ENCODE results near the gene GABRG3.
"Not testable (repeated sequence)": the region's sequence is repeated elsewhere in the genome, so short reads cannot be mapped to it uniquely, and the experiment has no call there.

Gene GABRG3

GRCh38 chr15:27358751-27359434, 387.9 kb downstream of the GABRG3 start:
- peak in 1 of 2 donors; percentile 31 for DNase-seq

DNA sequence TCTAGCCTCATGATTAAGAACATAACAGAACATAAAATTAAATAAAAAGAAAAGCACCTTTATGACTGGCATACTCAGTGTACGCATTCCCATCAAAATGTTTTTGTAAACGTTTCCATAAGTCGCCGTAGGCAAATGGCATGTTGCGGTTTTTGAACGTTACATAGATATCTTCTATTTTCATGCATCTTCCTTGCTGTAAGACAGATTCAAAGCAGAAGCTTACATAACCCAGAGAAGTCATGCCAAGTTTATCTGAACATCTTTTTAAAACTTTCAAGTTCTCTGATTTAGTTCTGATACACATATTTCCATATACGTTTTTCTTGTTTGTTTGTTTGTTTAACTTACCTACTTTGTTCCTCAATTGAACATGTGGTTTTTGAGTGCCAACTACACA, 388.6 kb downstream of the GABRG3 start:
- no peak for DNase-seq

DNA sequence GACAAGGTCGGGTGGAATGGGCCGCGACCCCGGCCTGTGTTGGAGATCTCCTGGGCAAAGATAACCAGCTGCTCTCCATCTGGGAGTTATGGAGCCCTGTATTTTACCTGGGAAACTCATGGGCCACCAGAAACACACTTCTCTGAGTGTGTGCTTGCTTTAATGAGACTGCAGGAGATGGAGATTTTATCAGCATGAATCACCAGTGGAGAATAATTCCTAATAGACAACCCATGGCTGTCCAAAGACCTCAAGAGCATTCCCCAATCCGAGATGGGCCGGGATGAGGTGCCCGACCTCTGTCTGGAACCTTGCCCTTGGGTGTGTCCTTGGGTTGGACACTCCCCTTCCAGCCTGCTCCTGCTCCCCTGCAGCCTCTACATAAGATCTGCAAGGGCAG, 389.3 kb downstream of the GABRG3 start:
- DNase-seq: no peak

DNA sequence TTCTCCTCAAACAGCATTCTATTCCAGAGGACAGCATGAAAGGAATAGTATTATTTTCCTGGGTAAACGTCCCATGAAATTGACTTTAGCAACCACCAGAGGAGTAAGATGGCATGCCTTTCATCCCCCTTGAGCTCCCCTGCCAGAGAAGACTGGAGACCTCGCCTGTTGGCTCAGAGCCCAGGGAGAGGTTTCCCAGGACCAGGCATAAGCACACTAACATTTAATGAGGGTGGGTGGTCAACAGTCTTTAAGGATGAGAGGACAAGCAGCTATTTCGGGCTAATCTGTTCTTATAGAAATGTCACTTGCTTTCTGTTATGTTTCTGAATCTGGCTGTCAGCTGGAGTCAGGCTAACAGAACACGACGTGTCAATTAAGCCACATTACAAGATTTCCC, 390.5 kb downstream of the GABRG3 start:
- DNase-seq: no peak

DNA sequence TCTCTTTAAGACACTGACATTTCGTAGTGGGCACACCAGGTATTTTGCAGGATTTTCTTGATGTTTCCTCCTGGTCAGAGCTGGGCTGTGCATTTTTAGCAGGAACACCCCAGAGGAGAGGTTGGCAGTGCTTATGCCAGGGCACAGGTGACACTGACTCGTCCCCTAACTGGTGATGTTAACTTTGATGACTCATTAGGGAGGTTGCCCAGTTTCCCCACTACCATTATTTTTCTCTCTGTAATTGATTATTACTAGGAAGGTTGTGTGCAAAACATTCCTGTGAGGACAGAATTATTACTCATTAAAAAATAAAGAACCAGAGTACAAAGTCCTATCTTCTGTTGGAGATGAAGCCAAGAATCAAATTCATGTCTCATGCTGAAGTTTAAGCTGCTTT, 394.5 kb downstream of the GABRG3 start:
- no peak for DNase-seq

- not testable (repeated sequence) for DNase-seq
Measured at GRCh38 chr15:27377391-27377790, 406.4 kb downstream of the GABRG3 start.

GRCh38 chr15:27382361-27383025, 411.5 kb downstream of the GABRG3 start:
- no peak for DNase-seq

GRCh38 chr15:27383726-27384125, 412.7 kb downstream of the GABRG3 start:
- DNase-seq: no peak

DNA sequence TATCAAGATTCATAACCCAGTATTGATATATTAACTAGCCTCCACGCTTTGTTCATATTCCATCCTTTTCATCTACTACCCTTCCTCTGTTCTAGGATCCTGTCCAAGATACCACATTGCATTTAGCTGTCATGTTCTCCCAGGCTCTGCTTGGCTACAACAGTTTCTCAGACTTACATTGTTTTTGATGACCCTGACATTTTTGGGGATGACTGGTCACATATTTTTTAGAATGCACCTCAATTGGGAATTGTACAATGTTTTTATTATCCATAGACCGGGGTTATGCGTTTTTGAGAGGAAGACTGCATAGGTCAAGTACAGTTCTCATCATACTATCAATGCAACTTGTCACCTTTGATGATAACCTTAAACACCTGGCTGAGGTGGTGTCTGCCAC, 421.2 kb downstream of the GABRG3 start:
- DNase-seq: no peak

- no peak for DNase-seq
Measured at GRCh38 chr15:27396521-27396920, 425.5 kb downstream of the GABRG3 start.

- DNase-seq: no peak
Measured at GRCh38 chr15:27396996-27397395, 426.0 kb downstream of the GABRG3 start.

- no peak for DNase-seq
Measured at GRCh38 chr15:27398631-27399161, 427.7 kb downstream of the GABRG3 start.

- DNase-seq: no peak
Measured at GRCh38 chr15:27399241-27399640, 428.3 kb downstream of the GABRG3 start.

- no peak for DNase-seq
Measured at GRCh38 chr15:27401471-27401870, 430.5 kb downstream of the GABRG3 start.

- no peak for DNase-seq
Measured at GRCh38 chr15:27408428-27408827, 437.4 kb downstream of the GABRG3 start.

GRCh38 chr15:27410996-27411605, 440.1 kb downstream of the GABRG3 start:
- no peak for DNase-seq

GRCh38 chr15:27412415-27412814, 441.4 kb downstream of the GABRG3 start:
- DNase-seq: no peak

GRCh38 chr15:27414168-27414870, 443.3 kb downstream of the GABRG3 start:
- DNase-seq: no peak

DNA sequence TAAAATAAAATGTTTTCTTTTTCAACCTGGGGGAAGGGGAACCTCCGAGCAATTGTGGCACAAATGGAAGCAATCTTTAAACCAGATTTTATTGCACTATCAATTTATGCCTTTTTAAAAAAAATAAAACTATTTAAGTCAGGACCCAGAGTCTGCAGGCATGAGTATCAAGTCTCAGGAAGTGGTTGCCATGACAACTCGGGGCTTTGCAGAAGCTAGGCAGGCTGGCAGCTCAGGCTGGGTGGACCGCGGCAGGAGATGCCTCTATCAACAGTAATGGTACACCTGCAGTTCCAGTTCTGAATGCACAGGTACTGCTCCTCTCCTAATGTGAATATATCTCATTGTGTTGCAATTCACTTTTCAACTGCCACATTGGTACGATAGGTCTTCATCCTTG, 447.7 kb downstream of the GABRG3 start:
- no peak for DNase-seq

DNA sequence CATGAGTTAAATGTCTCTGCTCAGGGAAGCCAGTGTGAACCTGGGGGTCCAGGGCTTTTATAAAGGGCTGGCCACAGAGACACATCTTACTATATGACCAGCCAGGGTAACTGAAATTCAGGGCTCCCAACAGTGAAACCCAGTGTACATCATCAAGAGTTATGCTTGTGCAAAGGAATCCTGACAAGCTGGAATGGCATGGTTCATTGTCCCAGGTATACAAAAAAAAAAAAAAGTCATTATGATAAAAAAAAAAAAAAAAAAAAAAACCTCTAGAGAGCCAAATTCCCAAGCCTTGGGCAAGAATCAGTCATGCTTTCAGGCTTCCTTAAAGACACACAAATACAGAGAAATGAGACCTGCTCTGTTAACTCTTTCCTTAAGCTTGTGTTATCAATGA, 452.0 kb downstream of the GABRG3 start:
- no peak for DNase-seq

DNA sequence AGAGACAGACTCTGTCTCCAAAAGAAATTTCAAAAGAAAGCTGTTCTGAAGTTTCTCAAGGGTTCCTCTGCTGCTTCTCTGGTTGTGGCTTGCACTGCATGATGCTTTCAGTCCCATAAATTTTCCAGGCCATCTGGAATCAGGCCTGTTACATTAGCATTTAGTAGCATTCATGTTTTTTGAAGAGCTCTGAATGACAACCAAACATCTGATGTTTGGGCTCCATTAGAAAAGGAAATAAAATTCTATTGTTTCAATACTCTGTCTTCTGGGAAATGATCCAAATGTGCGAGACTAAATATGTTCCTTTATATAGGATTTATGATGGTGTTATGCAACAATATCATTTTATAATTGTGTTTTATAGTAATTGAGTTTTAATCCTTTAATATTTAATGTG, 455.8 kb downstream of the GABRG3 start:
- DNase-seq: no peak

- DNase-seq: no peak
Measured at GRCh38 chr15:27427276-27427675, 456.3 kb downstream of the GABRG3 start.

DNA sequence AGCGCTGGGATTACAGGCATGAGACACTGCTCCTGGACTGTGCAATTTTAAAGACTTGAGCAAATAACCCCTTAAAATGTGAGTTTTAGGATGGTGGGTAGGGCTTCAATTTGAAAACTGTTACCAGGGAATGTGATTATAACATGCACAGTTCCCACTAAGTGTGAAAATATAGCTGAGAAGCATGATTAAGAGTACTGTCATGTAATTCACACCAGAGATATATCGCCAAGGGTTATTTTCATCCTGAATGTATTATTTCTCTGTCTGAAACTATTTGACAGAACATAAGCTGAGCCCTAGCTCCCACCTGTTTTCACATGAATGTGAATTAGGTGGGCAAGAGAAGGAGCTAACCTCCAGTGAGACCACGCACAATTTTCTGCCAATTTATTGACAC, 457.2 kb downstream of the GABRG3 start:
- no peak for DNase-seq
